NOMO-1 treated with dmso at 0.1 percent for 144 hours (cell line): ENCODE measurements around the gene HSD3B1.
"Not testable (repeated sequence)": the region's sequence is repeated elsewhere in the genome, so short reads cannot be mapped to it uniquely, and the experiment has no call there.

ENCODE experiments used
- DNase-seq: peaks from one replicate; lab custom pipeline; 2025; ENCODE audit not compliant: unreplicated experiment; lab: John Stamatoyannopoulos, UW

Gene HSD3B1

GRCh38 chr1:119553302-119554071, 46.5 kb downstream of the HSD3B1 start:
- DNase-seq = not testable (repeated sequence)

GRCh38 chr1:119554183-119554582, 47.2 kb downstream of the HSD3B1 start:
- no peak for DNase-seq

- no peak for DNase-seq
Measured at GRCh38 chr1:119556423-119556822, 49.4 kb downstream of the HSD3B1 start.

GRCh38 chr1:119560402-119560801, 53.4 kb downstream of the HSD3B1 start:
- not testable (repeated sequence) for DNase-seq

GRCh38 chr1:119564548-119564947, 57.5 kb downstream of the HSD3B1 start:
- peak; percentile 80 for DNase-seq
